Esophagus squamous epithelium (tissue), 5 donors: ENCODE measurements around the gene LMNTD2. TPM values are rescaled to one million over a fixed set of nuclear protein-coding genes. Genes with fewer than 3 reads are reported as not detected.

Experiments
- DNase-seq: peaks from one replicate; lab custom pipeline; 2025; lab: John Stamatoyannopoulos, UW
- H3K27ac ChIP-seq, 4 donors: fragments of 200-600 bp; sonication (generic); one replicate each; pipeline ENCODE4 v1.5.1; 2016 to 2019; ENCODE audit warnings: mild to moderate bottlenecking in 1 of 4
- H3K27me3 ChIP-seq, 4 donors: fragments of 200-600 bp; sonication (generic); 1 replicate in 3 of 4; 2 replicates in 1 of 4; pipeline versions ENCODE4 v1.5.1 to v1.6.0; 2017 to 2021; ENCODE audit warnings: antibody characterized with exemption in 1 of 4
- H3K36me3 ChIP-seq, 3 donors: fragments of 200-600 bp; sonication (generic); one replicate each; pipeline ENCODE4 v1.5.1; 2016 to 2019
- H3K4me1 ChIP-seq, 3 donors: fragments of 200-600 bp; sonication (generic); one replicate each; pipeline ENCODE4 v1.5.1; 2017 to 2019
- H3K4me3 ChIP-seq, 4 donors: fragments of 200-600 bp; sonication (generic); 1 replicate in 3 of 4; 2 replicates in 1 of 4; pipeline ENCODE4 v1.5.1; 2016 to 2019; ENCODE audit warnings: mild to moderate bottlenecking in 2 of 4, moderate library complexity in 1 of 4
- H3K9me3 ChIP-seq, 3 donors: fragments of 200-600 bp; sonication (generic); one replicate each; pipeline ENCODE4 v1.5.1; 2016 to 2019
- CTCF ChIP-seq, 6 experiments: fragments of 450-650 bp in 4 of 6; fragments of 200-600 bp in 2 of 6; sonication (generic) in 2 of 6; IDR thresholded peaks; one replicate each; pipeline ENCODE4 v1.5.1; 2016 to 2019; ENCODE audit warnings: antibody characterized with exemption in 6 of 6, mild to moderate bottlenecking in 4 of 6, moderate library complexity in 4 of 6
- POLR2A ChIP-seq, 4 donors: fragments of 450-650 bp; IDR thresholded peaks; one replicate each; pipeline ENCODE4 v1.6.1; 2017; ENCODE audit warnings: antibody characterized with exemption in 4 of 4, mild to moderate bottlenecking in 4 of 4, moderate library complexity in 3 of 4
- WGBS, 2 donors: methylation state at CpG; one replicate each; pipeline ENCODE4 v1.1.5; 2018; 5-methylcytosine and 5-hydroxymethylcytosine counted together
- intact Hi-C: fragments of 100-400 bp; cut with DNase I; formaldehyde crosslinking; loops from one replicate; pipeline ENCODE4 v1.15.0; 2022
- total RNA-seq, 4 donors: library from RNA; depleted of rRNA; stranded (reverse); fragments of >200 nt; gene quantifications; one replicate each; pipeline ENCODE4 v1.1.0, GENCODE V29; 2016
- donor health status: DM: yes; HTN: yes; CAD: no.

LMNTD2 gene
- total RNA-seq, 4 donors from 2014 or later, result 2.1 to 4.6 (median 3.8) TPM

- 70% methylated on average over 2 of the region's 15 CpGs; no CpG with 5 or more reads in 1 of the 2 donors for whole genome bisulfite sequencing, 2 donors
- TF ChIP-seq CTCF (IDR thresholded peaks at IDR 0.05), result no peak
- TF ChIP-seq POLR2A (IDR thresholded peaks at IDR 0.05), result no peak
- intact Hi-C loops, result loop anchor here (5.0 kb wide), 1 partner anchor 163 kb away; no protein-coding TSS in a partner anchor
Measured at GRCh38 chr11:559020-559620, 1.4 kb downstream of the LMNTD2 start.

DNA sequence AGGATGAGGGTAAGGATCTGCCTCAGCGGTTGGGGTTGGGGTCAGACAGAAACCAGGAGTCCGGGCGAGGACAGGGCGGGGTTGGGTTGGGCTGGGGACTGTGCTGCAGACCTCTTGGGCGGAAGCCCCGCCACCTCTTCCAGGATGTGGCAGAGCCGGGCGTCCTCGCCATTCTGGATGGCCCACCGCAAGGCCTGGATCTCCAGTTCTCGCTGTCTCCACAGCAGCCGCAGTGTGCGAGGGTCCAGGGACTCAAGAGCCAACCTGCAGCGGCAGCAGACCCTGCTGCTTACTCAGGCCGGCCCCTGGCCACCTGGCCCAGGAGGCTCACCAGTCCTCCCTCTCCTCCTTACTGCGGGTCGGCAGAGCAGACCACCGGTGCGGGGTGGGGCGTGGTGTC lies 2.0 kb downstream of the LMNTD2 start:
- peaks cover 0 to 60% (median 3%) of the 10 kb centered on the region in 4 donors for H3K27me3 ChIP-seq
- no peak overlapping the region for H3K27ac ChIP-seq
- TF ChIP-seq POLR2A (IDR thresholded peaks at IDR 0.05) (no peak), CTCF (IDR thresholded peaks at IDR 0.05) (no peak)
- H3K36me3 ChIP-seq, result peaks cover 0 to 15% (median 0%) of the 10 kb centered on the region in 3 donors
- intact Hi-C loops, result loop anchor here (5.0 kb wide), 1 partner anchor 164 kb away; no protein-coding TSS in a partner anchor
- no peak for DNase-seq
- 93% methylated on average over 5 of the region's 20 CpGs; no CpG with 5 or more reads in 1 of the 2 donors for WGBS, 2 donors
- no peaks in the 10 kb centered on the region for H3K9me3 ChIP-seq
- no peak overlapping the region for H3K4me3 ChIP-seq
- H3K4me1 ChIP-seq, result peaks cover 30 to 66% (median 41%) of the 10 kb centered on the region in 3 donors

More at GRCh38 chr11:559020-559620, 1.4 kb downstream of the LMNTD2 start:
- Histone ChIP-seq H3K36me3 (peaks cover 0 to 22% (median 0%) of the 10 kb centered on the region in 3 donors), H3K27ac (peak overlapping the region in 1 of 4 donors; percentile 14), H3K9me3 (no peaks in the 10 kb centered on the region), H3K27me3 (peaks cover 0 to 54% (median 3%) of the 10 kb centered on the region in 4 donors), H3K4me1 (peaks cover 30 to 69% (median 45%) of the 10 kb centered on the region in 3 donors), H3K4me3 (no peak overlapping the region)
- DNase-seq, result no peak

- Histone ChIP-seq H3K4me1 (peaks cover 30 to 56% (median 41%) of the 10 kb centered on the region in 3 donors), H3K4me3 (no peak overlapping the region), H3K36me3 (peaks cover 0 to 6% (median 0%) of the 10 kb centered on the region in 3 donors), H3K9me3 (no peaks in the 10 kb centered on the region), H3K27ac (no peak overlapping the region), H3K27me3 (peaks cover 0 to 70% (median 3%) of the 10 kb centered on the region in 4 donors)
- DNase-seq, result no peak
- no peak for TF ChIP-seq CTCF (IDR thresholded peaks at IDR 0.05)
- TF ChIP-seq POLR2A (IDR thresholded peaks at IDR 0.05), result no peak
- 80 to 83% methylated on average over 7 to 12 of the region's 24 CpGs for WGBS, 2 donors
- intact Hi-C loops, result loop anchor here (5.0 kb wide), 1 partner anchor 165 kb away; no protein-coding TSS in a partner anchor
Measured at GRCh38 chr11:557328-558132, 3.0 kb downstream of the LMNTD2 start.

GRCh38 chr11:556662-557256 lies 3.8 kb downstream of the LMNTD2 start:
- TF ChIP-seq CTCF (IDR thresholded peaks at IDR 0.05) (no peak), POLR2A (IDR thresholded peaks at IDR 0.05) (no peak)
- Histone ChIP-seq H3K4me3 (no peak overlapping the region), H3K9me3 (no peaks in the 10 kb centered on the region), H3K4me1 (peaks cover 26 to 48% (median 33%) of the 10 kb centered on the region in 3 donors), H3K27me3 (peaks cover 0 to 77% (median 3%) of the 10 kb centered on the region in 4 donors), H3K27ac (no peak overlapping the region), H3K36me3 (no peaks in the 10 kb centered on the region)
- no peak for DNase-seq
- 100% methylated on average over 1 of the region's 22 CpGs for WGBS, 2 donors
- intact Hi-C loops, result loop anchor here (5.0 kb wide), 1 partner anchor 166 kb away; no protein-coding TSS in a partner anchor
